Suprapubic skin (tissue), 4 donors: ENCODE measurements around the gene CLEC2L.

Source experiments
- CTCF ChIP-seq, 2 donors: fragments of 200-600 bp in 1 of 2; fragments of 450-650 bp in 1 of 2; sonication (generic) in 1 of 2; IDR thresholded peaks; one replicate each; pipeline ENCODE4 v1.5.1; 2016 to 2019; ENCODE audit warnings: antibody characterized with exemption in 2 of 2, mild to moderate bottlenecking in 1 of 2, moderate library complexity in 1 of 2
- EP300 ChIP-seq: sonication (generic); formaldehyde crosslinking; IDR thresholded peaks from one replicate; pipeline ENCODE4 v1.6.1; 2017; ENCODE audit warnings: antibody characterized with exemption
- POLR2A ChIP-seq, 2 donors: fragments of 450-650 bp; IDR thresholded peaks; one replicate each; pipeline ENCODE4 v1.6.1; 2017; ENCODE audit warnings: antibody characterized with exemption in 2 of 2, mild to moderate bottlenecking in 2 of 2, moderate library complexity in 2 of 2
- POLR2AphosphoS5 ChIP-seq, 3 donors: sonication (generic); formaldehyde crosslinking; IDR thresholded peaks; one replicate each; pipeline ENCODE4 v1.6.1; 2017; ENCODE audit warnings: antibody characterized with exemption in 3 of 3

- no peak for TF ChIP-seq CTCF (IDR thresholded peaks at IDR 0.05)
- TF ChIP-seq EP300 = no peak
- TF ChIP-seq POLR2AphosphoS5 (IDR thresholded peaks at IDR 0.05) = no peak
- TF ChIP-seq POLR2A (IDR thresholded peaks at IDR 0.05) = no peak
Observed at GRCh38 chr7:139580435-139580834, 57.0 kb downstream of the CLEC2L start.
